ENCODE data around the gene VPS54.

GRCh38 chr2:64013053-64013452, 6.2 kb downstream of the VPS54 start:
- TF ChIP-seq PKNOX1 (IDR thresholded peaks at IDR 0.05) (no peak), ELF4 (IDR thresholded peaks at IDR 0.05) (no peak), FOXK2 (IDR thresholded peaks at IDR 0.05) (no peak), BHLHE40 (IDR thresholded peaks at IDR 0.05; ENCODE audit: borderline replicate concordance) (no peak), FOXM1 (IDR thresholded peaks at IDR 0.05; ENCODE audit: borderline replicate concordance) (no peak), ZNF384 (IDR thresholded peaks at IDR 0.05) (no peak)
